ENCODE data around the gene CDAN1.

DNA sequence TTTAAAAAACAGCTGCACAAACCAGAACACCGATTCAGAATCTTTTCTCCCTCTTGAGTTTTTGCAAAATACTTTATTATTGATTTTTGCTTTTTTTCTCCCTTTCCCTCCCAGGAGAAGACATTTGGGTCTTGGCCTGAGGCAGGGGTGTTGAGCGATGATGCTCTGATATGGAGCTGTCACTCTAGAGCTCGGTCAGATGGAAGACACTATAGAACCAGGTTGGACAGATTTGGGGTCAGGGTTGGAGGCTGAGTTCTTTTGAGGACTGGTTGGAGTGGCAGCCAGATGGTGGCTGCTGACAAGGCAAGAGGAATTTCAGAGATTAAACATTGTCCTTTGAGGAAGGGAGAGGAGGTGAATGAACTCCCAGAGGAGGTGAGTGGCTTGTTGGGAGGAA, 16.9 kb downstream of the CDAN1 start:
- TF ChIP-seq, protein P1, sequence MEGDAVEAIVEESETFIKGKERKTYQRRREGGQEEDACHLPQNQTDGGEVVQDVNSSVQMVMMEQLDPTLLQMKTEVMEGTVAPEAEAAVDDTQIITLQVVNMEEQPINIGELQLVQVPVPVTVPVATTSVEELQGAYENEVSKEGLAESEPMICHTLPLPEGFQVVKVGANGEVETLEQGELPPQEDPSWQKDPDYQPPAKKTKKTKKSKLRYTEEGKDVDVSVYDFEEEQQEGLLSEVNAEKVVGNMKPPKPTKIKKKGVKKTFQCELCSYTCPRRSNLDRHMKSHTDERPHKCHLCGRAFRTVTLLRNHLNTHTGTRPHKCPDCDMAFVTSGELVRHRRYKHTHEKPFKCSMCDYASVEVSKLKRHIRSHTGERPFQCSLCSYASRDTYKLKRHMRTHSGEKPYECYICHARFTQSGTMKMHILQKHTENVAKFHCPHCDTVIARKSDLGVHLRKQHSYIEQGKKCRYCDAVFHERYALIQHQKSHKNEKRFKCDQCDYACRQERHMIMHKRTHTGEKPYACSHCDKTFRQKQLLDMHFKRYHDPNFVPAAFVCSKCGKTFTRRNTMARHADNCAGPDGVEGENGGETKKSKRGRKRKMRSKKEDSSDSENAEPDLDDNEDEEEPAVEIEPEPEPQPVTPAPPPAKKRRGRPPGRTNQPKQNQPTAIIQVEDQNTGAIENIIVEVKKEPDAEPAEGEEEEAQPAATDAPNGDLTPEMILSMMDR (IDR thresholded peaks at IDR 0.05), result no peak
- no peak for TF ChIP-seq POLR2A (IDR thresholded peaks at IDR 0.05)
